ENCODE results near the gene EFTUD2.

The EFTUD2 gene

GRCh38 chr17:44931376-44931775, 32.1 kb upstream of the EFTUD2 start:
- Mint-ChIP-seq H3K36me3 (ENCODE audit: low read depth) (peaks cover 41% of the 10 kb centered on the region), H3K4me1 (ENCODE audit: low read depth) (peaks cover under 1% of the 10 kb centered on the region), H3K27me3 (ENCODE audit: low read depth) (no peaks in the 10 kb centered on the region), H3K4me3 (no peak overlapping the region), H3K27ac (no peak overlapping the region), H3K9me3 (no peaks in the 10 kb centered on the region)

GRCh38 chr17:44930667-44931066, 31.4 kb upstream of the EFTUD2 start:
- H3K4me3 Mint-ChIP-seq: no peak overlapping the region
- no peaks in the 10 kb centered on the region for H3K9me3 Mint-ChIP-seq
- peaks cover 40% of the 10 kb centered on the region for H3K36me3 Mint-ChIP-seq (ENCODE audit: low read depth)
- peaks cover 2% of the 10 kb centered on the region for H3K4me1 Mint-ChIP-seq (ENCODE audit: low read depth)
- H3K27me3 Mint-ChIP-seq (ENCODE audit: low read depth): no peaks in the 10 kb centered on the region
- no peak overlapping the region for H3K27ac Mint-ChIP-seq

- Mint-ChIP-seq H3K4me1 (ENCODE audit: low read depth) (peaks cover 2% of the 10 kb centered on the region), H3K9me3 (no peaks in the 10 kb centered on the region), H3K36me3 (ENCODE audit: low read depth) (peaks cover 37% of the 10 kb centered on the region), H3K27me3 (ENCODE audit: low read depth) (no peaks in the 10 kb centered on the region), H3K4me3 (no peak overlapping the region), H3K27ac (no peak overlapping the region)
These were observed 29.9 kb upstream of the EFTUD2 start for GRCh38 chr17:44928950-44929720.

GRCh38 chr17:44928136-44928535, 28.9 kb upstream of the EFTUD2 start:
- Mint-ChIP-seq H3K27ac (no peak overlapping the region), H3K27me3 (ENCODE audit: low read depth) (no peaks in the 10 kb centered on the region), H3K9me3 (no peaks in the 10 kb centered on the region)

GRCh38 chr17:44927696-44928095, 28.5 kb upstream of the EFTUD2 start:
- no peaks in the 10 kb centered on the region for H3K27me3 Mint-ChIP-seq (ENCODE audit: low read depth)
- H3K9me3 Mint-ChIP-seq: no peaks in the 10 kb centered on the region
- H3K27ac Mint-ChIP-seq: no peak overlapping the region
- H3K4me1 Mint-ChIP-seq (ENCODE audit: low read depth): peaks cover 2% of the 10 kb centered on the region
- peaks cover 37% of the 10 kb centered on the region for H3K36me3 Mint-ChIP-seq (ENCODE audit: low read depth)
- H3K4me3 Mint-ChIP-seq: no peak overlapping the region

More at GRCh38 chr17:44928136-44928535, 28.9 kb upstream of the EFTUD2 start:
- Mint-ChIP-seq H3K36me3 (ENCODE audit: low read depth) (peaks cover 37% of the 10 kb centered on the region), H3K4me1 (ENCODE audit: low read depth) (peaks cover 2% of the 10 kb centered on the region), H3K4me3 (no peak overlapping the region)

GRCh38 chr17:44926821-44927525, 27.7 kb upstream of the EFTUD2 start:
- H3K36me3 Mint-ChIP-seq (ENCODE audit: low read depth): peaks cover 37% of the 10 kb centered on the region
- no peak overlapping the region for H3K27ac Mint-ChIP-seq

GRCh38 chr17:44925731-44926697, 26.8 kb upstream of the EFTUD2 start:
- Mint-ChIP-seq H3K36me3 (ENCODE audit: low read depth) (peaks cover 27% of the 10 kb centered on the region), H3K4me3 (no peak overlapping the region), H3K9me3 (no peaks in the 10 kb centered on the region), H3K27ac (no peak overlapping the region), H3K27me3 (ENCODE audit: low read depth) (peaks cover 6% of the 10 kb centered on the region), H3K4me1 (ENCODE audit: low read depth) (peaks cover 2% of the 10 kb centered on the region)

More at GRCh38 chr17:44926821-44927525, 27.7 kb upstream of the EFTUD2 start:
- no peaks in the 10 kb centered on the region for H3K27me3 Mint-ChIP-seq (ENCODE audit: low read depth)
- no peak overlapping the region for H3K4me3 Mint-ChIP-seq
- H3K9me3 Mint-ChIP-seq: no peaks in the 10 kb centered on the region
- peaks cover 2% of the 10 kb centered on the region for H3K4me1 Mint-ChIP-seq (ENCODE audit: low read depth)

- Mint-ChIP-seq H3K4me3 (no peak overlapping the region), H3K27ac (no peak overlapping the region), H3K4me1 (ENCODE audit: low read depth) (peaks cover 9% of the 10 kb centered on the region), H3K9me3 (no peaks in the 10 kb centered on the region), H3K36me3 (ENCODE audit: low read depth) (peaks cover 13% of the 10 kb centered on the region), H3K27me3 (ENCODE audit: low read depth) (peaks cover 20% of the 10 kb centered on the region)
These were observed 24.9 kb upstream of the EFTUD2 start for GRCh38 chr17:44924107-44924544.

- H3K4me3 Mint-ChIP-seq: no peak overlapping the region
- peaks cover 22% of the 10 kb centered on the region for H3K27me3 Mint-ChIP-seq (ENCODE audit: low read depth)
- peaks cover 9% of the 10 kb centered on the region for H3K4me1 Mint-ChIP-seq (ENCODE audit: low read depth)
- H3K36me3 Mint-ChIP-seq (ENCODE audit: low read depth): peaks cover 11% of the 10 kb centered on the region
- H3K9me3 Mint-ChIP-seq: no peaks in the 10 kb centered on the region
- no peak overlapping the region for H3K27ac Mint-ChIP-seq
These were observed 23.7 kb upstream of the EFTUD2 start for GRCh38 chr17:44922746-44923470.

- Mint-ChIP-seq H3K36me3 (ENCODE audit: low read depth) (peaks cover 7% of the 10 kb centered on the region), H3K9me3 (no peaks in the 10 kb centered on the region), H3K4me3 (no peak overlapping the region), H3K27ac (no peak overlapping the region), H3K27me3 (ENCODE audit: low read depth) (peaks cover 22% of the 10 kb centered on the region), H3K4me1 (ENCODE audit: low read depth) (peaks cover 9% of the 10 kb centered on the region)
These were observed 22.9 kb upstream of the EFTUD2 start for GRCh38 chr17:44922136-44922535.

- Mint-ChIP-seq H3K4me3 (no peak overlapping the region), H3K27ac (no peak overlapping the region), H3K4me1 (ENCODE audit: low read depth) (peaks cover 7% of the 10 kb centered on the region), H3K9me3 (no peaks in the 10 kb centered on the region), H3K27me3 (ENCODE audit: low read depth) (peaks cover 22% of the 10 kb centered on the region), H3K36me3 (ENCODE audit: low read depth) (peaks cover 4% of the 10 kb centered on the region)
These were observed 22.1 kb upstream of the EFTUD2 start for GRCh38 chr17:44921122-44921882.

- Mint-ChIP-seq H3K27me3 (ENCODE audit: low read depth) (peaks cover 22% of the 10 kb centered on the region), H3K36me3 (ENCODE audit: low read depth) (peaks cover under 1% of the 10 kb centered on the region), H3K9me3 (no peaks in the 10 kb centered on the region), H3K27ac (no peak overlapping the region), H3K4me1 (ENCODE audit: low read depth) (peaks cover 7% of the 10 kb centered on the region), H3K4me3 (no peak overlapping the region)
These were observed 21.3 kb upstream of the EFTUD2 start for GRCh38 chr17:44920565-44920940.

- no peaks in the 10 kb centered on the region for H3K36me3 Mint-ChIP-seq (ENCODE audit: low read depth)
- H3K9me3 Mint-ChIP-seq: no peaks in the 10 kb centered on the region
- H3K4me1 Mint-ChIP-seq (ENCODE audit: low read depth): peaks cover 7% of the 10 kb centered on the region
- peaks cover 22% of the 10 kb centered on the region for H3K27me3 Mint-ChIP-seq (ENCODE audit: low read depth)
- H3K27ac Mint-ChIP-seq: no peak overlapping the region
- no peak overlapping the region for H3K4me3 Mint-ChIP-seq
These were observed 20.8 kb upstream of the EFTUD2 start for GRCh38 chr17:44919885-44920564.
